Osteocyte (in vitro differentiated cells): ENCODE data around the gene AREG. TPM values are rescaled to one million over a fixed set of nuclear protein-coding genes. Genes with fewer than 3 reads are reported as not detected.

Experiments
- DNase-seq: peaks from one replicate; pipeline ENCODE4 v3.0.0; 2021; ENCODE audit warnings: mixed read lengths; ENCODE audit not compliant: unreplicated experiment; ENCODE audit errors: extremely low spot score
- H3K27ac Mint-ChIP-seq: one replicate; pipeline ENCODE4 v1.8.0; 2021; ENCODE audit warnings: mild to moderate bottlenecking, mixed read lengths; ENCODE audit not compliant: unreplicated experiment
- H3K27me3 Mint-ChIP-seq: one replicate; pipeline ENCODE4 v1.8.0; 2021; ENCODE audit warnings: mixed read lengths; ENCODE audit not compliant: unreplicated experiment
- H3K36me3 Mint-ChIP-seq: one replicate; pipeline ENCODE4 v1.8.0; 2021; ENCODE audit warnings: mixed read lengths; ENCODE audit not compliant: unreplicated experiment
- H3K4me1 Mint-ChIP-seq: one replicate; pipeline ENCODE4 v1.8.0; 2021; ENCODE audit warnings: mixed read lengths; ENCODE audit not compliant: unreplicated experiment
- H3K4me3 Mint-ChIP-seq: one replicate; pipeline ENCODE4 v1.8.0; 2021; ENCODE audit warnings: mild to moderate bottlenecking, moderate library complexity, mixed read lengths; ENCODE audit not compliant: unreplicated experiment
- H3K9me3 Mint-ChIP-seq: one replicate; pipeline ENCODE4 v1.8.0; 2021; ENCODE audit warnings: mixed read lengths; ENCODE audit not compliant: unreplicated experiment
- CTCF ChIP-seq: fragments of 200-600 bp; sonication (generic); IDR thresholded peaks from 2 replicates; pipeline ENCODE4 v1.5.0; 2021; ENCODE audit warnings: antibody characterized with exemption, mild to moderate bottlenecking, moderate library complexity
- total RNA-seq: library from RNA; stranded (reverse); gene quantifications from 2 replicates; pipeline ENCODE4 v1.2.1, GENCODE V29; 2021

Gene AREG
- total RNA-seq, 1 donor from 2014 or later, result 0.64 TPM

GRCh38 chr4:74473155-74473811, 28.3 kb downstream of the AREG start:
- no peak overlapping the region for H3K4me3 Mint-ChIP-seq
- H3K9me3 Mint-ChIP-seq, result no peaks in the 10 kb centered on the region
- peak overlapping the region; percentile 48 for H3K27ac Mint-ChIP-seq
- H3K27me3 Mint-ChIP-seq, result peaks cover 3% of the 10 kb centered on the region
- H3K36me3 Mint-ChIP-seq, result no peaks in the 10 kb centered on the region
- TF ChIP-seq CTCF, result no peak
- peaks cover 11% of the 10 kb centered on the region for H3K4me1 Mint-ChIP-seq
- no peak for DNase-seq

- no peak overlapping the region for H3K27ac Mint-ChIP-seq
Measured at GRCh38 chr4:74474345-74475090, 29.6 kb downstream of the AREG start.

GRCh38 chr4:74475091-74475800, 30.3 kb downstream of the AREG start:
- peaks cover 15% of the 10 kb centered on the region for H3K27me3 Mint-ChIP-seq
- no peak overlapping the region for H3K27ac Mint-ChIP-seq
- DNase-seq, result no peak
- peaks cover 11% of the 10 kb centered on the region for H3K4me1 Mint-ChIP-seq
- TF ChIP-seq CTCF, result no peak
- no peak overlapping the region for H3K4me3 Mint-ChIP-seq
- no peaks in the 10 kb centered on the region for H3K9me3 Mint-ChIP-seq
- no peaks in the 10 kb centered on the region for H3K36me3 Mint-ChIP-seq

More at GRCh38 chr4:74474345-74475090, 29.6 kb downstream of the AREG start:
- peaks cover 9% of the 10 kb centered on the region for H3K27me3 Mint-ChIP-seq
- no peak for DNase-seq
- H3K4me1 Mint-ChIP-seq, result peaks cover 11% of the 10 kb centered on the region
- no peaks in the 10 kb centered on the region for H3K36me3 Mint-ChIP-seq
- H3K9me3 Mint-ChIP-seq, result no peaks in the 10 kb centered on the region
- no peak for TF ChIP-seq CTCF
- no peak overlapping the region for H3K4me3 Mint-ChIP-seq

- TF ChIP-seq CTCF, result no peak
- Mint-ChIP-seq H3K4me3 (no peak overlapping the region), H3K4me1 (peaks cover 11% of the 10 kb centered on the region), H3K9me3 (no peaks in the 10 kb centered on the region), H3K27me3 (peaks cover 22% of the 10 kb centered on the region), H3K36me3 (no peaks in the 10 kb centered on the region), H3K27ac (no peak overlapping the region)
- no peak for DNase-seq
Measured at GRCh38 chr4:74475946-74476345, 31.0 kb downstream of the AREG start.

GRCh38 chr4:74479009-74479408, 34.1 kb downstream of the AREG start:
- Mint-ChIP-seq H3K4me1 (no peaks in the 10 kb centered on the region), H3K27me3 (peaks cover 34% of the 10 kb centered on the region), H3K36me3 (no peaks in the 10 kb centered on the region), H3K4me3 (no peak overlapping the region), H3K9me3 (no peaks in the 10 kb centered on the region), H3K27ac (no peak overlapping the region)
- TF ChIP-seq CTCF, result no peak
- DNase-seq, result no peak
